Measurements from ENCODE around the gene CTNNA2.

DNA sequence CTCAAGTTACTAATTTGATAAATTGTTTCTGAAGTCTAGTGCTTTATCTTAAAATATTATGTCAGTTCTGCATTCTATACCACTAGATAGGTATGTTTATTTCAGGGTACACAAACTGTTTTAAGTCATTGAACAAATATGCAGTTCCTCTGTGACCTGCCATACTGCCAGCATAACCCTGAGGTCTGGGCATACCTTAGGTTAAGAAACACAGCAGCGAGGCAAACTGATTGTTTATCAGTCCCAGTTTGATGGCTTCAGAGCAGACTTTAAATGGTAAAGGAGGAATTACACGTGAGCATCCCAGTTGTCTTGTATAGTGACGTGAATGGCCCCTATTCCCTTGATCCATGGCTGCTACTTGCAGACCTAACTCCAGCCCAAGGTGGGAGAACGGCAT is 978.1 kb downstream of the CTNNA2 start:
- TF ChIP-seq, protein P1, sequence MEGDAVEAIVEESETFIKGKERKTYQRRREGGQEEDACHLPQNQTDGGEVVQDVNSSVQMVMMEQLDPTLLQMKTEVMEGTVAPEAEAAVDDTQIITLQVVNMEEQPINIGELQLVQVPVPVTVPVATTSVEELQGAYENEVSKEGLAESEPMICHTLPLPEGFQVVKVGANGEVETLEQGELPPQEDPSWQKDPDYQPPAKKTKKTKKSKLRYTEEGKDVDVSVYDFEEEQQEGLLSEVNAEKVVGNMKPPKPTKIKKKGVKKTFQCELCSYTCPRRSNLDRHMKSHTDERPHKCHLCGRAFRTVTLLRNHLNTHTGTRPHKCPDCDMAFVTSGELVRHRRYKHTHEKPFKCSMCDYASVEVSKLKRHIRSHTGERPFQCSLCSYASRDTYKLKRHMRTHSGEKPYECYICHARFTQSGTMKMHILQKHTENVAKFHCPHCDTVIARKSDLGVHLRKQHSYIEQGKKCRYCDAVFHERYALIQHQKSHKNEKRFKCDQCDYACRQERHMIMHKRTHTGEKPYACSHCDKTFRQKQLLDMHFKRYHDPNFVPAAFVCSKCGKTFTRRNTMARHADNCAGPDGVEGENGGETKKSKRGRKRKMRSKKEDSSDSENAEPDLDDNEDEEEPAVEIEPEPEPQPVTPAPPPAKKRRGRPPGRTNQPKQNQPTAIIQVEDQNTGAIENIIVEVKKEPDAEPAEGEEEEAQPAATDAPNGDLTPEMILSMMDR (conservative IDR thresholded peaks at IDR 0.05) = no peak
- TF ChIP-seq EZH2 (IDR thresholded peaks at IDR 0.05; ENCODE audit: low read depth) = no peak

Measured in PC-9 (cell line).